Effector CD8-positive, alpha-beta T cell (primary cell): ENCODE measurements around the gene ICOS.
"Not testable (repeated sequence)": the region's sequence is repeated elsewhere in the genome, so short reads cannot be mapped to it uniquely, and the experiment has no call there.

ENCODE experiments used
- DNase-seq: peaks from one replicate; lab custom pipeline; 2025; lab: John Stamatoyannopoulos, UW

ICOS gene

GRCh38 chr2:203918264-203918663 is 18.3 kb upstream of the ICOS start:
- no peak for DNase-seq

GRCh38 chr2:203918839-203919238 is 17.7 kb upstream of the ICOS start:
- no peak for DNase-seq

DNA sequence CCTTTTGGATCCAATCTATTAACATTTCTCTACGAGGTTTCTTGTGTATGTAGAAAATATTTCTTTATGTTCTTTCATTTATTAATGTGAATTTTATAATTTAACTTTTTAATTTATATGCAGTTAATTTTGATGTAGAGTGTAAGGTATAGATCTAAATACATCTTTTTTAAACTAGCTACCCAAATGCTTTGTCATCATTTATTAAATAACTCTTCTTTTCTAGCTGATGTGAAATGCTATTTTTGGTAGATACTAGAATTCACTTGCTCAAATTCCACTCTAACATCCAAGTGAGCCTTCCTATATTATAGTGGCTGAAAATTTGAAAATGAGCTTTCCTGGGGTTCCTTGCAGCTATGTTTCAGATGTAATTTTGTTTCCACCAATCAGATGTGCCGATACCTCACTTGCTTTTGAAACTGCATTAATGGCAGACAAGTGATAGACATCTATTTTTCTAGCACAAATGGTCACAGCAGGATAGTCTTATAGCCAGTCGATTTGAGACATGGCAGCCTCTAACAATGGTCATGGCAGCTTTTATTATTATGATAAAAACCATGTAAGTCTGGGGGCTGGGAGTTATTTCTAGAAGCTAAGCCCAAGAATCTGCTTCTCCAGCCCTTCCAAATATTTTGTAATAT is 10.9 kb upstream of the ICOS start:
- DNase-seq: no peak

DNA sequence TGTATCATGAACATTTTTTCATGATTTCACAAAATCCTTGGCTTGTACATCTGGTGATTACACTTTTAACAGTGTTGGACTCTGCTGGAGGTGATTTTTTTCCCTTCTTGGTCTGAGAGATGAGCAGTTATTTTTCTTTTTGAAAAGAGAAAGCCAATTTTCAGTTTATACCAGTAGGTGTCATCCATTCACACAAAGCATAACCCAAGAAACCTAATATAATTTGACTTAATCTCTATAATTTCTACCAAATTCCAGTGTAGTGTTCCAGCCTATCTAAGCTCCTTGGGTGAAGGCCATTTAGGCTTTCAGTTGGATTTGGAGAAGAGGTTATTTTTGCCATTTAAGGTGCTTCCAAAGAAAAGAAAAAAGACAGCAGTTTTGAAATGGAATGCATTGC is 7.7 kb upstream of the ICOS start:
- no peak for DNase-seq

DNA sequence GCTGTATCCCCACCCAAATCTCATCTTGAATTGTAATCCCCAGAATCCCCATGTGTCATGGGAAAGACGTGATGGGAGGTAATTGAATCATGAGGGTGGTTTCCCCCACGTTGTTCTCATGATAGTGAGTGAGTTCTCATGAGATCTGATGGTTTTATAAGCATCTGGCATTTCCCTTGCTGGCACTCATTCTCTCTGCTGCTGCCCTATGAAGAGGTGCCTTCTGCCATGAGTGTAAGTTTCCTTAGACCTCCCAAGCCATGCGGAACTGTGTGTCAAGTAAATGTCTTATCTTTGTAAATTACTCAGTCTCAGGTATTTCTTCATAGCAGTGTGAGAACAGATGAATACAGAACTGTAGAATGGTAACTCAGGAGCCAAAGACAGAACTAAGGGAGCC is 5.3 kb upstream of the ICOS start:
- not testable (repeated sequence) for DNase-seq

DNA sequence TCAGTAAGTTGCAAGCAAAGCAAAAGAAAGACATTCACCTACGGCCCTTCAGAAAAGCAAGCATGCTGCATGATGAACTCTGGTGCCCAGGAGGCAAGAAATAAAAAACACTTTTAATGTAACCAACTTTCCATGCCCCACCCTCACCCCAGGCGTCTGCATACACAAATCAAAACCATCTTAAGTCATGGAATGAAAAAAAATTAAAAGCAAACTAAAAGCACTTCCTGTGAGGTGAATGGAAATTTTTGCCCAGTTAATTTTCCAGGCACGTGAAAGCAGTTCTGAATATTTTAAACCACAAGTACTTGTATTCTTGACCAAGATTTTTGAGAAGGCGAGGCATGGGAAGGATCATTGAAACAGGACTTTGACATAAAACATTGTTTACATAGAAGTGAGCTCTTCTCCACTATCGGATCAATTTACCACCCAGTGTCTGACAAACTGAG is 2.5 kb upstream of the ICOS start:
- no peak for DNase-seq

DNA sequence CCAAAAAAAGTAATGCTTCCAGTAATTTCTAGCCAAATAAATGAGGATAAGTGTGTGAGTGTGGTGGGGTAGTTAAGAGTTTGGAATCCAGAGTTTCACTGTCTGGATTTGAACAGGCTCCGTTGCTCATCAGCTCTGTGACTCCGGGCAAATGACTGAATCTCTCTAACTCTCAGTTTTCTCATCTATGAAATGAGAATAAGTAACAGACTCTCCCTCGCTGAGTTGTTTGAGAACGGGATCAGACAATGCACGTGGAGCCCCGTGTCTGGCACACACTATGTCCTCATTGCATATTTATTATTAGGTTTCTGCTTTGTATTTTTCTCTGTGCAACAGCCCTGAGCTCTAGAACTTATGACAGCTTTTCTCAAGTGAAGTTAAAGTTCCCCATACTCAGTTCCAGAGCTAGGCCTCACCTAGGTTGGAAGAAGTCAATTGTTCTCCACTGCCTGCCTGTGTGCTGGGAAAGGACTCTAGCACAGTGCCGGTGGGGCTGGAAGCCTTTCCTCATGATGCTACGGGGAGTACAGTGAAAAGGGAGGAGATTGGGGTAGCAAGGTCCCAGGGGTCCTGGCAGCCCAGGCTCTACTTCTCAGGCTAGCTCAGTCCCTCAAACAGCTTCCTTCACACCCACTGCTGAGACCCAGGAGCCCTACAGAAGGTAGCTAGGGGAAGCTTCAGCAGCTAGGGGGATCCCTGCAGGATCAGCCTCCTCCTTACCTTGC is 1.7 kb upstream of the ICOS start:
- DNase-seq: no peak

GRCh38 chr2:203935568-203935967 is 995 bp upstream of the ICOS start:
- DNase-seq: no peak

DNA sequence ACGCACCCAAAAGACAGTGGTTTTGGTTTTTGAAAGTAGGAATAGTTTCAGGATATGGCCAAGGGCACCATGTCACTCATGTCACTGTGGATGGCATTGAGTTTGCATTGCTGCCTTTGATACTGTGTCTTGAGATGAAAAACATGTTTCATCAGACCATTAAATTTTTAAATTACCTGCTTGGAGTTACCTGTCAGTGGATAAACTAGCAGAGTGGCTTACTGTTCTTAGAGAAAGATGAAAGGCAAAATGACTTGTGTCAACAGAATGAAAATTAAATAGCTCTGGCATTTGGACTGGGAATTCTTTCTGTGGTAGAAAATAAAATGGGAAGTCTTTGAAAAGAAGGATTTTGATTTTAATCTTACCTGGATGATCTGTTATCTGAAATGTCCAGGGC is 386 bp downstream of the ICOS start:
- DNase-seq: no peak

GRCh38 chr2:203937788-203938187 is 1.2 kb downstream of the ICOS start:
- no peak for DNase-seq

DNA sequence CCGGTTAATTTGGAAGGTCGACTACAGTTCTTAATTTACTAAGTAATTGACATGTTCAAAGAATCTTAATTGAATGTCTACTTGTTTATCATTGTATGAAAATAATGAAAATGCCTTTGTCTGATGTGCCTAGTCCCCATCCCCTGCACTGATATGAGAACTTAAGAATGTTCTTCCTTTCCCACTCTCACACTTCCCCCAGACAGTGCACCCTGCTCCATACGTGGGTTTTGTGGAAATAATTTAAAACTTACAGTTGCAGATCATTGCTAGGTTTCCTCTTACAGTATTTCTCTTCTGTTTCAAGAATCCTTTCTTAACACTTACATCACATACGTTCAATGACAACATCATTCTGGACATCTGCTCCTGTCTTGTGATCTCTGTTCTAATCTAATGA is 3.5 kb downstream of the ICOS start:
- no peak for DNase-seq

DNA sequence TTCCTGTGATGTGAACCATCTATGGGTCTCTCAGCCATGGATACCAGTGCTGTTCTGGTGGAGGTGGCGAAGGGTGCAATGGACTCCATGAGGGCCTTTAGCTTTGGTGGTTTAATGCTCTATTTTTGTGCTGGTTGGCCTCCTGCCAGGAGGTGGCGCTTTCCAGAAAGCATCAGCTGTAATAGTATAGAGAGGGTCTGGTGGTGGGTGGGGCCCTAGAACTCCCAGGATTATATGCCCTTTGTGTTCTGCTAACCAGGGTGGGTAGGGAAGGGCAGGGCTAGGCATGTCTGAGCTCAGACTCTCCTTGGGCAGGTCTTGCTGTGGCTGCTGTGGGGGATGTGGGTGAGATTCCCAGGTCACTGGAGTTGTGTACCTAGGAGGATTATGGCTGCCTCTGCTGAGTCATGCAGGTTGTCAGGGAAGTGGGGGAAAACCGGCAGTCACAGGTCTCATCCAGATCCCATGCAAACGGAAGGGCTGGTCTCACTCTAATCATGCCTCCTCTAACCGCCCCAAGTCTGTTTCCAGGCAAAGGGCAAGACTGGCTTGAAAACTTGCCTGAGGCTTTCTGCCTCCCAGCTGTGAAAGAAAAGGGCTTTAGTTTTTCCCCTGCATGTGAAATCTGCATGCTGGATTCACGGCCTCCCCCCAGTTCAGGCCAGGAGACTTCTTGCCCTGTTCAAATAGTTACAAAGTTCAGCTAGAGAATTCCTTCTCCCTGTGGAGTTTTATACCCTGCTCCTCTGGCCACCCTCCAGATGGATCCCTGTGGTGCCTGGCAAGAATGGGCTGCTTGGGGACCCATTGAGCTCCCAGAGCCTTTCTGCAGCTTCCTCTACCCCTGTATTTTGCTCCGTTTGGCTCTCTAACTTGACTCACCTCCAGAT is 7.2 kb downstream of the ICOS start:
- not testable (repeated sequence) for DNase-seq

DNA sequence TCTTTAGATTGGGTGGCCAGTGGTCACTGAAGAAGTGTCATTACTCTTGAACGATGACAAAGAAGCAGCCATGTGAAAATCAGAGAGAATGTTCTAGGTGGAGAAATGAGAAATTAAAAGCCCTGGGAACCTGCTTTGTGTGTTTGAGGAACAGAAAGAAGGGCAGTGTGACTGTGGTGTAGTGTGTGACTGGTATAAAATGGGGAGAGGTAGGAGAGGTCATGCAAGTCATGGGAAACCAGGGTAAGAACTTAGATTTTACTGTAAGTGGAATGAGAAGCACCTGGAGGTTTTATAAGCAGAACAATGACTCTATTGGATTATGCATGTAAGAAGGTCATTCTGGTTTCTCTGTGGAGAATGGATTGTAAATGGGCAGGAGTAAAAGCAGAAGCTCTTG is 12.2 kb downstream of the ICOS start:
- no peak for DNase-seq

- DNase-seq: no peak
Measured at GRCh38 chr2:203949228-203949627, 12.7 kb downstream of the ICOS start.

DNA sequence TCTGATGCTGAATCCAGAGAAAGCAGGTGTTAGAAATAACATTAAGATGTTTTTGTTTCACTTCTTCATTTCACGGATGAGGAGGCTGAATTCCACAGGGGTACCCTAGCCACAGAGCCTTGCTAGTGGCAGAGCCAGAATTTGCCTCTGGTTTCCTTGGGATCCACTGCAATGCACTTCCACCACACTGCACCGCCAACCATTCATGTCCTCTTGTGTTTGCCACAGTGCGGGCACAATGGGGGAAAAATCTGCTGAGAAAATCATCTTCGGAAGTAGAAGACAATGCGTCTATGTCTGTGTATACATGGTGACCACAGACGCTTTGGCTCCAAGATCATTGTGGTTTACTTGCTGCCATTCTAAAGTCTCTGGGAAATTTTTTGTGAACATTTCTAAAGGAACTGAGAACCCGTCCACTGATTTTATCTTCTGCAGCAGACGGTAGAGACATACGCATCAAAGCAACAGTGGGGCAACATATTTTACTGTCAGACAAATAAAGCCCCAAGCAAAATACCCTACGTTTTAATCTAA is 14.9 kb downstream of the ICOS start:
- DNase-seq: peak; percentile 8

DNA sequence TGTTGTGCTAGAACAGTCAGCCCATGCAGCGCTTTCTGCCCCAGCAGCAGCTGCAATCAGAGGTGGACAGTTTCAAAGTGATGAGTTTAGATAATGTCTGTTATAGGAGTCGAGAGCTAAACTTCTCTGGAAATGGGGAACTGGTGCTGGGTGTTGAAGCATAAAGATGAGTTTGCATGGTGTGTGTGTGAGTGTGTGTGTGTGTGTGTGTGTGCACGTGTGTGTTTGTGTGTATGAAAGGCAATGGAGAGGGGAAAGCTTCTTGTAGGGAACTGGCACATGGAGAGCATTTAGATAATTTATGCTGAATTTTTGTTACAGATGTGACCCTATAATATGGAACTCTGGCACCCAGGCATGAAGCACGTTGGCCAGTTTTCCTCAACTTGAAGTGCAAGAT is 22.7 kb downstream of the ICOS start:
- no peak for DNase-seq

DNA sequence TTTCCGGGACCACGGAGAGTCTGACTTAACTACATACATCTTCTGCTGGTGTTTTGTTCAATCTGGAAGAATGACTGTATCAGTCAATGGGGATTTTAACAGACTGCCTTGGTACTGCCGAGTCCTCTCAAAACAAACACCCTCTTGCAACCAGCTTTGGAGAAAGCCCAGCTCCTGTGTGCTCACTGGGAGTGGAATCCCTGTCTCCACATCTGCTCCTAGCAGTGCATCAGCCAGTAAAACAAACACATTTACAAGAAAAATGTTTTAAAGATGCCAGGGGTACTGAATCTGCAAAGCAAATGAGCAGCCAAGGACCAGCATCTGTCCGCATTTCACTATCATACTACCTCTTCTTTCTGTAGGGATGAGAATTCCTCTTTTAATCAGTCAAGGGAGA is 23.1 kb downstream of the ICOS start:
- DNase-seq: no peak

- DNase-seq: no peak
Measured at GRCh38 chr2:203960811-203961210, 24.2 kb downstream of the ICOS start.

GRCh38 chr2:203965190-203965589 is 28.6 kb downstream of the ICOS start:
- not testable (repeated sequence) for DNase-seq

GRCh38 chr2:203971251-203971650 is 34.7 kb downstream of the ICOS start:
- no peak for DNase-seq

DNA sequence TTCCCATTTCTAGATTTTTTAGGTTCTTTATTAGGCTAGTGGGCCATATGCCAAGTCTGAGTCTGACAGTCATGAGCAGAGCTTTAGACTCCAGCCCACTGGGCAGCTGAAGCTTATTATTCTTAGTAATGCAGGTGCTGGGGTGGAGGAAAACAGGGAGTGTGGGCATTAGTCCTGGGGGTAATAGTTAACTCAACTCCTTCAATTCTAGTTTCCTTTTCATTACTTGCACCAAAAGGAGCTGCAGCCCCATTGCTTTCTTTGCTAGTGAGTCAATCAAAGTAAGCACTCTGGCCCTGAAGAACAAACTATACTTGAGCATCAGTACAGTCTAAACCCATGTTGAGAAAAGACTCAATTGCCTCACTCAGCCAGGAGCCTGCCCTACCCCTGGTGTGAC is 35.5 kb downstream of the ICOS start:
- DNase-seq: no peak

DNA sequence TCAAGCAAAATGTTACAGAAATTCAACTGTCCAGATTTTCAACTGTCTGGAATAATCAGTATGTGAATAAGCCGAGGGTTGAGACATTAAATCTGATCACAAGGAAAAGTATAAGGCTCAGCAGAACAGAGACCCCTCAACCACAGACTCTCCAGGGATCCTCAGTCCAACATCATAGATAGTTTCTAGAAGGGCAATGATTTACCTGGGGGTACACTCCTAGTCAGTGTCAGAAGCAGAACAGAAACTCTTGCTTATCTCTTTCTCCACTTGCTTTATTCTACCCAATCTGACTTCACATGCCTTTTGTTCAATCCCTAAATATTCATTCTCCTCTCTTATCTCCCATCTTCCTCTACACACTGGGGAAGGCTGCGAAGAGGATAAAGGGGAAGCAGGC is 36.4 kb downstream of the ICOS start:
- DNase-seq: no peak
